ENCODE measurements around the gene DGKZ.

The DGKZ gene

DNA sequence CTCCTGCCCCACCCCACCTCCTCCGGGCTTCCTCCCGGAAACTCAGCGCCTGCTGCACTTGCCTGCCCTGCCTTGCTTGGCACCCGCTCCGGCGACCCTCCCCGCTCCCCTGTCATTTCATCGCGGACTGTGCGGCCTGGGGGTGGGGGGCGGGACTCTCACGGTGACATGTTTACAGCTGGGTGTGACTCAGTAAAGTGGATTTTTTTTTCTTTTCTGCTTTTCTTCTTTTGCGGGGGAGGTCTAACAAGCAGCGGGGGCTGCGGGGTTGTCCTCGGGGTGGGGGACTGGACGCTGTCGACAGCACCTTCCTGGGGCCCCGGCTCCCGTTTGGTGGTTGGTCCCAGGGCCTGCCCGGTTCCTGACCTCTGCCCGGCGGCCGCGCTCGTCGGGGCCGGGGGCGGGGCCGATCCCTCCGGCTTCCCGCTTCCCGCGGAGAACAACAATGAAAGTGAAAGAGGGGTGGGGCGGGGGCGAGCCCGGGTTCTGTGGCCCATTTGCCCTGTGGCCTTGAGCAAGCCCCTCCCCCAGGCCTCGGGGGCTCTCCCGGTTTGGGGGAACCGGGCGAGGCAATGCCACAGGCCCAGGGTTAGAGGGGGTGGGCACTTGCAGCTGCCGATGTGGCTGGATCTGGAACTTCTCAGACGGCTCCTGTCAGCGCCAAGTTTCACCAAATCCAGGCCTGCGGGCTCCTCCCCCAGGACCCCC, 33.2 kb downstream of the DGKZ start:
- TF ChIP-seq, protein P1, sequence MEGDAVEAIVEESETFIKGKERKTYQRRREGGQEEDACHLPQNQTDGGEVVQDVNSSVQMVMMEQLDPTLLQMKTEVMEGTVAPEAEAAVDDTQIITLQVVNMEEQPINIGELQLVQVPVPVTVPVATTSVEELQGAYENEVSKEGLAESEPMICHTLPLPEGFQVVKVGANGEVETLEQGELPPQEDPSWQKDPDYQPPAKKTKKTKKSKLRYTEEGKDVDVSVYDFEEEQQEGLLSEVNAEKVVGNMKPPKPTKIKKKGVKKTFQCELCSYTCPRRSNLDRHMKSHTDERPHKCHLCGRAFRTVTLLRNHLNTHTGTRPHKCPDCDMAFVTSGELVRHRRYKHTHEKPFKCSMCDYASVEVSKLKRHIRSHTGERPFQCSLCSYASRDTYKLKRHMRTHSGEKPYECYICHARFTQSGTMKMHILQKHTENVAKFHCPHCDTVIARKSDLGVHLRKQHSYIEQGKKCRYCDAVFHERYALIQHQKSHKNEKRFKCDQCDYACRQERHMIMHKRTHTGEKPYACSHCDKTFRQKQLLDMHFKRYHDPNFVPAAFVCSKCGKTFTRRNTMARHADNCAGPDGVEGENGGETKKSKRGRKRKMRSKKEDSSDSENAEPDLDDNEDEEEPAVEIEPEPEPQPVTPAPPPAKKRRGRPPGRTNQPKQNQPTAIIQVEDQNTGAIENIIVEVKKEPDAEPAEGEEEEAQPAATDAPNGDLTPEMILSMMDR (IDR thresholded peaks at IDR 0.05; ENCODE audit: low read depth, low read length, missing control alignments): no peak
- in situ Hi-C loops (cut with HindIII; ENCODE audit: low sequenced_read_pairs): no loop called here
- peak overlapping the region; percentile 39 for H3K4me3 ChIP-seq (ENCODE audit: low read depth, low read length)
- no peak for DNase-seq (ENCODE audit: low read depth)

DNA sequence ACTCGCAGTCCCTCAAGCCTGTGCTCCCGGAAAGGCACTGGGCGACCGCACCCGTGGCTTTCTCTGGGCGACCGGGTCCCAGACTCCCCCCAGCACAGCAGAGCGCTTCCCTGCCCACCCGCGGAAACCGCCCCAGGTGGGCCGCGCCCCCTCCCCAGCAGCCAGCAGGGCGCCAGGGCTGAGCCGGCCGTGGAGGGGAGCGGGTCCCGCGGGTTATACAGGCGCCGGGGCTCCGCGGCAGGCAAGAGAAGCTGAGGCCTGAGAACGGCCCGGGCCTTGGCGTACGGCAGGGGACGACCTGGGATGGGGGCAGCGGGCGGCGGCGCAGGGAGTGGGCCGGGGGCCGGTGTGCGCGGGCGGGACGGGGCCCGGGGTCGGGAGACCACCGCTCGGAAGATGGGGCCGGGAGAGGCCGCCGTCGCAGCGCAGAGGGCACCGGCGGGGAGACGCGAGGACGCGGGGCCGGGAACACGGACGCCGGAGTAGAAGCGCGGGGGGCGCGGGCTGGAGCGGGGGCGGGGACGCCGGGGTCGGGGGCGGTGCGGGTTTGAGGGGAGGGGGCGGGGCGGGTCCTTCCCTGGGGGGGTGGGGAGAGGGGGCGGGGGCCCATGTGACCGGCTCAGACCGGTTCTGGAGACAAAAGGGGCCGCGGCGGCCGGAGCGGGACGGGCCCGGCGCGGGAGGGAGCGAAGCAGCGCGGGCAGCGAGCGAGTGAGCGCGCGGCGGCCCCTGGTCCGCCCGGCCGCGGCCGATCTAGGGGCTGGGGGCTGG, 34.0 kb downstream of the DGKZ start, which contains the start of gene MDK:
MDK (plus strand) TSS at position 622 of the 771 bp plus-strand sequence. CDS start 389 bp downstream, outside the sequence.
- TF ChIP-seq, protein P1 (IDR thresholded peaks at IDR 0.05; ENCODE audit: low read depth, low read length, missing control alignments): no peak
- peak within 1 kb of the TSS; percentile 60 for H3K4me3 ChIP-seq (ENCODE audit: low read depth, low read length)
- DNase-seq (ENCODE audit: low read depth): no peak
- in situ Hi-C loops (cut with HindIII; ENCODE audit: low sequenced_read_pairs): no loop called here

DNA sequence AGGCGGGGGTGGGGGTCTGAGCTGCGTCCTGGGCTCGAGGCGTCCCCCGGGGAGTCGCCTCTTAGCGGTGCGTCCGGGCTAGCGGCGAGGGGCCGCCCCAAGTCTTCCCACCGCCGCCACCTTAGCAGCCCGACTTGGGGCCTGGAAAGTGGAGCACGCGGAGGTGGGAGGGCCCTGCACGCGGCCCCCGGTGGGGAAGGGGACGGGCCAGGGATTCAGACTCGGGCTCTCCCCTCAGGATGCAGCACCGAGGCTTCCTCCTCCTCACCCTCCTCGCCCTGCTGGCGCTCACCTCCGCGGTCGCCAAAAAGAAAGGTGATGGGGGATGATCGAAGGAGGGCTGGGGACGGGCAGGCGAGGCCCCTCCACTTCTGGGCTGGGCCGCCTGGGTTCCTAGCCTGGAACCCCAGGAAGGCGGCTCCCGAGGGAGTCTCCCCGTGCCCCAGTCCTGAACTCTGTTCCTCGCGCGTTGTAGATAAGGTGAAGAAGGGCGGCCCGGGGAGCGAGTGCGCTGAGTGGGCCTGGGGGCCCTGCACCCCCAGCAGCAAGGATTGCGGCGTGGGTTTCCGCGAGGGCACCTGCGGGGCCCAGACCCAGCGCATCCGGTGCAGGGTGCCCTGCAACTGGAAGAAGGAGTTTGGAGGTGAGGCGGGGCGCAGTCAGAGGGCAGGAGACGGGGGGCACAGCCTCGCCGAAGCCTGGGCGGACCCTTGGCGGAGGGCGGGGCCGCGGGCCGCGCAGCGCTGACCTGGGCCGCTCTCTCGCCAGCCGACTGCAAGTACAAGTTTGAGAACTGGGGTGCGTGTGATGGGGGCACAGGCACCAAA, 34.8 kb downstream of the DGKZ start:
- DNase-seq (ENCODE audit: low read depth): no peak
- peak overlapping the region; percentile 60 for H3K4me3 ChIP-seq (ENCODE audit: low read depth, low read length)
- in situ Hi-C loops (cut with HindIII; ENCODE audit: low sequenced_read_pairs): no loop called here
- TF ChIP-seq, protein P1 (IDR thresholded peaks at IDR 0.05; ENCODE audit: low read depth, low read length, missing control alignments): no peak

DNA sequence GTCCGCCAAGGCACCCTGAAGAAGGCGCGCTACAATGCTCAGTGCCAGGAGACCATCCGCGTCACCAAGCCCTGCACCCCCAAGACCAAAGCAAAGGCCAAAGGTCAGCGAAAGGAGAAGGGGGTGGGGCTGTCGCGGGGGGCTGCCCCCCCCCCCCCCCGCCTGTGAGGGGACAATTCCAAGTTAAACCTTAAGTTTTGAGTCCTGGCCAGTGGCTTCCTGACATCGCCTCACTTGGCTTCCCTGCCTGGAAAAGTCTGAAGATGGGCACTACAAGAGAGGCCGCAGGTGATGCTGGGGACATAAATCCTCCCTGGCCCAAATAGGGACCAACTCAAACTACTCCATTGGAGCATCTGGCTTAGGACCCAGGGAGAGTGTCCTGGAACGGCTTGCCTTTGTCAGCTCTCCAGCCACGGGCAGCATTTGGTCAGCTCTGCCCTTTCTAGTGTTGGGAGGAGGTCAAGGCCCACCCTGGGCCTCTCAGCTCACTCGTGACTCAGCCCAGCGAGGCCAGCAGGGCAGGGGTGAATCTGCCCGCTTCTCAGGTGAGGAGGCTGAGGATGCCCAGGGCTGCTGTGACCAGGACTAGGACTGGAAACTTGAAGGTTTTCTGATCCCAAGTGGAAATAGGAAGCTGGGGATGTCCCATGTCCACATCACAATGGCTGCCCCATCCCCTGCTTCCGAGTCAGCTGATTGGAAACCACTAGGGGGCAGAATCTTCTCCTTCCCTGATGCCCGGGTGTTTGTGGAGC, 35.6 kb downstream of the DGKZ start:
- in situ Hi-C loops (cut with HindIII; ENCODE audit: low sequenced_read_pairs): no loop called here
- H3K4me3 ChIP-seq (ENCODE audit: low read depth, low read length): peak overlapping the region; percentile 60
- DNase-seq (ENCODE audit: low read depth): no peak
- TF ChIP-seq, protein P1 (IDR thresholded peaks at IDR 0.05; ENCODE audit: low read depth, low read length, missing control alignments): peak; percentile 66

DNA sequence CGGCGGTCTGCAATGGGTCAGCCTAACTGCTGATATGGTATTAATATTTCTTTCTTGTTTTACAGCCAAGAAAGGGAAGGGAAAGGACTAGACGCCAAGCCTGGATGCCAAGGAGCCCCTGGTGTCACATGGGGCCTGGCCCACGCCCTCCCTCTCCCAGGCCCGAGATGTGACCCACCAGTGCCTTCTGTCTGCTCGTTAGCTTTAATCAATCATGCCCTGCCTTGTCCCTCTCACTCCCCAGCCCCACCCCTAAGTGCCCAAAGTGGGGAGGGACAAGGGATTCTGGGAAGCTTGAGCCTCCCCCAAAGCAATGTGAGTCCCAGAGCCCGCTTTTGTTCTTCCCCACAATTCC, 36.1 kb downstream of the DGKZ start:
- no peak for DNase-seq (ENCODE audit: low read depth)
- in situ Hi-C loops (cut with HindIII; ENCODE audit: low sequenced_read_pairs): no loop called here
- TF ChIP-seq, protein P1 (IDR thresholded peaks at IDR 0.05; ENCODE audit: low read depth, low read length, missing control alignments): no peak
- no peak overlapping the region for H3K4me3 ChIP-seq (ENCODE audit: low read depth, low read length)
